Esophagus squamous epithelium (tissue), 4 donors: Measurements from ENCODE around the gene ATRN.

Experiments
- CTCF ChIP-seq, 6 experiments: fragments of 450-650 bp in 4 of 6; fragments of 200-600 bp in 2 of 6; sonication (generic) in 2 of 6; IDR thresholded peaks; one replicate each; pipeline ENCODE4 v1.5.1; 2016 to 2019; ENCODE audit warnings: antibody characterized with exemption in 6 of 6, mild to moderate bottlenecking in 4 of 6, moderate library complexity in 4 of 6
- POLR2A ChIP-seq, 4 donors: fragments of 450-650 bp; IDR thresholded peaks; one replicate each; pipeline ENCODE4 v1.6.1; 2017; ENCODE audit warnings: antibody characterized with exemption in 4 of 4, mild to moderate bottlenecking in 4 of 4, moderate library complexity in 3 of 4

GRCh38 chr20:3431109-3431508 is 39.7 kb upstream of the ATRN start:
- no peak for TF ChIP-seq CTCF (IDR thresholded peaks at IDR 0.05)
- TF ChIP-seq POLR2A (IDR thresholded peaks at IDR 0.05) = no peak
